GM18517 (cell line): ENCODE results near the gene RTN4IP1.
A peak's percentile ranks its signal among the peaks of the same experiment; 100 is the strongest.

Experiments
- ATAC-seq: cut with Tn5 transposase; IDR thresholded peaks from one replicate; pipeline ENCODE4 v1.9.1; 2021; ENCODE audit warnings: mild to moderate bottlenecking, moderate library complexity; ENCODE audit not compliant: unreplicated experiment

Gene RTN4IP1

DNA sequence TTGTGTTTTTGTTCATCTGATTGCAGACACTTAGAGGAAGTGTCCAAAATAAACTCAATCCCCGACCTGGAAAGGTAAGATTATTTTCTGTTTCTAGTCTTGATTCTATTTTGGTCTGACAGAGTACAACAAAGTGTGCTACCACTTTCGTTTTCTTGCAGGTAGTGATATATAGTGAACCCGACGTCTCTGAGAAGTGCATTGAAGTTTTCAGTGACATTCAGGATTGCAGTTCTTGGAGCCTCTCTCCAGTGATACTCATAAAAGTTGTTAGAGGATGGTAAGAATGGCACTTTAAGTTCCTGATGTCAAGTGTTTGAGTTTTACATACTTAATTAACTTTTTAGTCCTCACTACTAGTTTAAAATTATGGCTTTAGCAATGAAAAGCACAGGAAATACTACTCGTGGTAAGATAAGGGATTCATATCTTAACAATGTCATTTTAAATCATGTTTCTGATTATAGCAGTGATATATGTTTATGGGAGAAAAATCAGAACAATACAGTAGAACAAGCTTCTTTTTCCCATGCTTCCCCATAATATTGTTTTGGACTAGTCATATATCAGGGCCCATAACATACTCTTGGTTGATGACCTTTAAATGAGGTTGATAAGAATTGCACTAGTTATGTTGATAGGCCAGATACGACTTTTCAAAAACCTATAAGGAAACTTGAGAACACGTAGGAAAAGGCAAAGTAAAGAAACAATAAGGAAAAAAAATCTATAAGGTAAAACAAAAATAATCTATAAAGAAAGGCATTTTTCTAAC is 104.0 kb downstream of the RTN4IP1 start:
- ATAC-seq = peak; percentile 48

DNA sequence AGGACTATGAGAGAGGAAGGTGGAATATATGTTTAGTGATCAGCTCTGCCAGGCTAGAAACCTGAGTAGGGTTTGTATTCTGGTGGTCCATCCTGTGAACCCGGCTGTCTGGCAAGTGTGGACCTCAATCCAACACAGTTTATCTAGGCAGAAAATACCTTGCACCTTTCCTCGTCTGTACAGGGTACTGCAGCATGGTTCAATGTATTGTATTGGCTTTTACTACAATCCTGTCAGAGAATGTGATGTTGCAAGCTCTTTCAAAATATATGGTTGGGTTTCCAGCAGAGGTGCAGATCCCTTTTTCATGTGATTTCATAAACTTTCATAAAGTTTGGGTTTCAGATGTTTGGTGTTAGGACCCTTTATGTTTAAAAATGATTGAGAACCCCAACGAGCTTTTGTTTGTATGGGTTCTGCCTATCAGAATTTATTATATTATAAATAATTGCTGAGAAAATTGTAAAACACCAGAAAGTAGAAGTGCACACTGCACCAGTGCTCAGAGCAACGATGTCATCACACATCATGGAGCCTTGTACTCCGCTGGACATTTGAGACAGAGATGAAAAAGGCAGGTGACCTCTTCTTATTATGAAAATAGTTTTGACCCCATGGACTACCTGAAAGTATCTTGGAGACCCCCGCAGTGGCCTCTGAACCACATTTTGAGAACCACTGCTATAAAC is 106.6 kb downstream of the RTN4IP1 start:
- no peak for ATAC-seq
